ENCODE results near the gene KRT80.

Gene KRT80

DNA sequence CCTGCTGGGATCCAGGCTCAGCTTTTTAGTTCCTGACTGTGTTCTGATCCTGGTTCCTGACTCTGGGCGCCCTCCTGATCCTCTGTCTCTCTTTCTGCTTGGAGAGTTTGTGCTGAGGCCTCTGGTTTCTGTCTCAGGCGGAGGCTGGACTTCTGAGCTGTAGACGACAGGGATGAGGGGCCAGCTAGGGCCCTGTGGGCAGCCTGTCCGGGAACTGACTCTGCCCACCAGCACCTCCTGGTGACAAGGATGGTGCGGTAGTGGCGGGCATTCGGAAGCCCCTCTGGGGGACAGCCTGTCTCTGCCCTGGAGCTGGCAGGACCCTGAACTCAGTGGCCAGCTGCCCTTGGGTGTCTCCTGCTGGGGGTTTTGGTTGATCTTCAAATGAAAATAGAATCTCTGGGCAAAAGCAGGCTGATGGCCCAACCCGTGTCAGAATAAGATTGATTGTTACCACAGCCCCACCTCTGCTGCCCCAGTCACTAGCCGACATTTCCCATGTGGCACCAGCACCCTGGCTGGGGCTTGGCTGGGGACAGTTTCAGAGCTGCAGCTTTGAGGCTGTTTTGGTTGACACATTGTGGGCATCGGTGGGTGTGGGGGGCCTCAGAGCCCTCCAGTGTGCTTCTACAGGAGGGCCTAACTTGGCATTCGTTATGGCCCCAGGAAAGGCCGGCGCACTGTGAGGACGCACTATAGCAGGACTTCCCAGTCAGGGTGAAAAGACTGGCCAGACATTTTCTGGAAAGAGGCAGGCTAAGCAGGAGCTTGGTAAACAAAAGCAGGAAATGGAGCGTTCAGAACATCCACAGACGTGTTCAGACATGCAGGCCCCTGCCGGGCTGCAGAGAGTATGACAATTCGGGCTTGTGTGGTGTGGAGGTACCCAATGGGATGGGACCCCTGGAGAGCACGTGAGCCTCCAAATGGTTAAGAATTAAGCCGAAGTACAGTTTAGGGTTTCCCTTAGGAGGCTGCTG lies 16.2 kb downstream of the KRT80 start:
- DNase-seq: no peak

DNA sequence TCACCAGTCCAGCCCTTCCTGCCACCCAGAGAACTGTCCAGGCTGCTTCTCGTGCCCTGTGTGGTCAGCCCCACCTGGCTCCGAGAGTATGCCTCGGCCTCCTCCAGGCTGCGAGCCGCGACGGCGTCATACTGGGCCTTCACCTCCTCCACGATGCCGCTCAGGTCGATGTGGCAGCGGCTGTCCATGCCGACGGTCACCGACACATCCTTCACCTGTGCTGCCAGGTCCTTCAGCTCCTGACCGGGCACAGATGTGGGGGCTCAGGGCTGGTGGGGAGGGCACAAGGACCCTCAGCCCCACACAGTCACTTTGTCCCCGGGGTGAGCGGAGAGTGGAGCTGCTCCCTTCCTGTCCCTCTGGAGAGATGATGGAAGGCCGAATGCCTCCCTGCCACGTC lies 18.3 kb downstream of the KRT80 start:
- DNase-seq: no peak

DNA sequence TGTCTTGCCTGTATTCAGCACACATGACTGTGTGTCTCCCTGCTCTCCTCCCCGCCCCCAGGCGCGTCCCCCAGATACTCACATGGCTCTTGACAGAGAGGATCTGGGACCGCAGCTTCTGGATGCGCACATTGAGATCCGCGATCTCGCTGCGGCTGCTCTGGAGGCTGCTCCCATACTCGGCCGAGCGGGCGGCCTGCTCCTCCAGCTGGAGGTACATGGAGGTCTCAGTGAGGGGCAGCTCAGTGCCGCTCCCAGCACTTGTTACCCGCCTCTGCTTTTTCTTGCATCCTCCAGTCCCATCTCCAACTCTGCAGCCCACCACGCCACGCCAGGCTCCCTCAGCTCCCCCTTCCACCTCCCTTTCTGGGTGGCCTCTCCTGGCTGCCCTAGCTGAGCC lies 18.9 kb downstream of the KRT80 start:
- no peak for DNase-seq

GRCh38 chr12:52171950-52172512 lies 19.8 kb downstream of the KRT80 start:
- DNase-seq: no peak

GRCh38 chr12:52170827-52171226 lies 21.0 kb downstream of the KRT80 start:
- DNase-seq: no peak

DNA sequence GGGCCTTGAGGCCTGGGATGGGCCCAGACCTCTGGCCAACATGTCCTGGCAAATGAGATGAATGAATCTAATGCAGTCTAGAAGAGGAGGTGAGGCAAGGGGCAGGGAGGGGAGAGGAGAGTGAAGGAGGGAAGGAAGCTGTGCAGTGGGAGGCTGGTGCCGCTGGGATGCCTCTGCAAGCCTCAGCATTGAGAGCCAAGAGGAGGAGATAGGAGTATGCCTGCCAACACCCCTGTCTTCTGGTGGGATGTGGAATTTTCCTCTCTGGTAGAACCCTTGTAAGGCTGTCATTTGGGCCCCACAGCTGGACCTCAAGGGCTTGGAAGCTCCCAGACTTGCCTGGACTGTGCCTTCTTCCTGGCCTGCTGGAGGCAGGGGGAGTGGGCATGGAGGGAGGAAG lies 21.9 kb downstream of the KRT80 start:
- no peak for DNase-seq

GRCh38 chr12:52168019-52168717 lies 23.6 kb downstream of the KRT80 start:
- no peak for DNase-seq

DNA sequence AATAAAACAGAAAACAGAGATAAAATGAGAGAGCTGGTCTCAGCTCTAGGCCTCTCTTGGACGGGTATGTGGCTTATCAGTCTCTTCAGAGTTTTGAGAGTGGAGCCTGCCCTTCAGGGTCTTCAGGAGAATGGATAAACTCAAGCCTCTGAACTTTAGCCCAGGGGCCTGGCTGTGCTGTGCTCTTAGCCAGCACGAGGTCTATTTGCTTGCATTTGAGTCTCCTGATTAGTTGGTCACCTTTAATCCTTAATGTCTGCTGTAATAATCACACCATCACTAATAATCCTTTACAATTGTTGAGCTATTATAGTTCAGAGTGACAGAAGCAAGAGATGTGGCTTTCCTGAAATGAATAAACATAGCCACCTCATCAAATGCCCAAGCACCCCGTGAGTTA lies 24.3 kb downstream of the KRT80 start:
- no peak for DNase-seq

DNA sequence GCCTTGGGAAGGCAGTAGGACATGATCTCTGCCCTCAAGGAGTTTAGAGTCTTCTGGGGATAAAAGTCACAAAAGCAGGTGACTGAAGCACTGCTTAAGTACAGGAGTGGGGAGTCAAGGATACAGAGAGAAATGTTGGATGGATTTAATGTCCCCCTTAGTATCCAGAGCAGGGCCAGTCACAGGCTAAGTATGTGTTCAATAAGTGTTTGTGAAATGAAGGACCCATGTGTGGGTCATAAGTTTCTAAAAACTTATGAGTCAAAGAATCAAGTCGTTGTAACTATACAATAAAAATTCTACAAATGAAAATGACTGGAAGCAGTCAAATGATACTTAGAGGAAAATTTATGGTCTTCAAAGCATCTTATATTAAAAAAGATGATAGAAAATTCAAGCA lies 25.1 kb downstream of the KRT80 start:
- DNase-seq: no peak

- DNase-seq: no peak
These were observed 26.5 kb downstream of the KRT80 start for GRCh38 chr12:52165096-52165855.

GRCh38 chr12:52164624-52165023 lies 27.2 kb downstream of the KRT80 start:
- no peak for DNase-seq

DNA sequence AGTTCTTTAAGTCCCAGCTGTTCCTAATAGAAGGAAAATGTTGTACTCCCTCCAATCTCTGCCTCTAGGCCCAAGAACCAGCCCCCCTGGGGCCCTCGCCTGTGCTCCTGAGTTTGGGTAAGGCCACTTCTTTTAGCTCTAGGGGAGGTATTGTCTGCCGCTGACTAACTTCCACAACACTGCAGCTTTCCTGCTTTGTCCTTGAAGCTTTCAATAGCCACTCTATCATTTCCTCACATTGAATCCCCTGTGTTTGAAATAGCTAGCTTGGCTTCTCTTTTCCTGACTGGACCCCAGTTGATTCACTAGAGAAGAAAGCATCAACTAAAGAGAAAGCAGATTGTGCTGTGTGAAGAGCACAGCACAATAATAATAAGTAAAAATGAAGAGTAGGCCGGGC lies 28.8 kb downstream of the KRT80 start:
- no peak for DNase-seq

DNA sequence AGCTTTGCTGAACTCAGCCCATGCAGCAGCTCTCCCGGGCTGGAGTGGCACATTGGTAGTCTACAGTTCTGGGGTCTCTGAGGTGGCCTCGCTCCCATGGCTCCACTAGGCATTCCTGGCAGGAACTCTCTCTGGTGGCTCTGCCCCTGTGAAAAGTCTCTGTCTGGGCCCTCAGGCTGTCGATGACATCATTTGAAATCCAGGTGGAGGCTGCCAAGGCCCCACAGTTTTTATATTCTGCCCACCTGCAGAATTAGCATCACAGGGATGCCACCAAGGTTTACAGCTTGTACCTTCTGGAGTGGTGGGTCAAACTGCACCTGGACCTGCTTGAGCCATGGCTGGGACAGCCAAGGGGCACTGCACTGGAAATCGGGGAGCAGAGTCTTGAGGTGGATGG lies 31.6 kb downstream of the KRT80 start:
- DNase-seq: no peak

DNA sequence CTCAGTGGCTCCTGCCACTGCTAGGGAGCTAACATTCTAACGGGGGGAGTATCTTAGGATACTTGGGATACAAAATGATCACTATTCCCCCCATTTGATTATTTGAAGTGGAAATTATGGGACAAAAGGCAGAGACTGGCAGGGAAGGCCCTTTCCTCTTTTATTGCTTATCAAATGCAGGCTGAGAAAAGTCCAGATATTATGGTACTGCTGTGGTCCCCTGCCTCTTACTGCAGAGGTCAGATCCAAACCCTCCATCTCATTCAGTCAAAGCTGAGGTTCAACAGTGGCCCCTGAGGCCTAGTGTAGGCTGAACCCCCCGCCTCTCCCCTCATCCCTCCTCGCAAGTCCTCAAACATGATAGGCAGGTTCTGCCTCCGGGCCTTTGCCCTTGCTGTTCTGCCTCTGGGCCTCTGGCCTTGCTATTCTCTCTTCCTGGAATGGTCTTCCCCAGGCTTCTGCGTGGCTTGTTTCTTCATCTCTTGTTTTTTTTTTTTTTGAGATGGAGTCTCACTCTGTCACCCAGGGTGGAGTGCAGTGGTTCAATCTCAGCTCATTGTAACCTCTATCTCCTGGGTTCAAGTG lies 34.2 kb downstream of the KRT80 start:
- no peak for DNase-seq

GRCh38 chr12:52156757-52157565 lies 34.9 kb downstream of the KRT80 start:
- peak; percentile 31 to 60 (median 44) for DNase-seq

DNA sequence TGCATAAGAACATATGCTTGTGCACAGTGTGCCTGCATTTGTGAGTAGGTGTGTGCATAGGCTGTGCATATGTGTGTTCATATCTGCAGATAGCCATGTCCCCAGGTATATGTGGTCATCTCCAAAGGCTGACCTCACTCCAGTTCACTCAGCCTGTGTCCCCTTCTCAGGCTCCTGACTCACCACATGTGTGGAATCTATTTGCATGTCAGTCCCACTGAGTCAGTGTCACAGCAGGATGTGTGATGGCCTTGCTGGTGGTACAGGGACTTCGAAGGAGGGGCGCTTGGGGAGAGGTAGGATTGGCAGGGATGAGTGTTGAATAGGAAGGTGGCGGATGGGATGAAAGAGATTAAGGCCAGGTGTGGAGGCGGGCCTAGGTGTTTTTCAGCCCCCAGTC lies 35.5 kb downstream of the KRT80 start:
- DNase-seq: no peak

- no peak for DNase-seq
These were observed 36.6 kb downstream of the KRT80 start for GRCh38 chr12:52155048-52155868.

DNA sequence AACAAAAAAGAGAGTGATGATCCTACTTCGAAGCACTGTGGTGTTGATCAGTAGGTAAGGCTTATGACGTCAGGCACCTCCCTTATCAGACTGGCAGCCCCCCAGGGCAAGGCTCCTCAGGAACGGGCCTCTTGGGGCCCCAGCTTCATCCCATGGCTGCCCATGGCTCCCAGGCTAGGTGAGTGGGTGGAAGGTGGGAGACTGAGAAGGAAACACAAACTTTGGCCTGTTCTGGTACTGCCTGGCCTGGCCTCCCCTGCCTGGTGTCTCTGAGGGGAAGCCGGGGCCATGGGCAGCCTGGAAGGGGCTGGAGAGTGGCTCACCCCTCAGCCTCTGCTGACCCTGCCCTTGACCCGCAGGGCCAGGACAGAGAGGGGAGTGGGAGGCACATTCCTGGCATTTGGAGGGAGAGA lies 38.9 kb downstream of the KRT80 start:
- DNase-seq: no peak

- peak; percentile 14 to 55 (median 42) for DNase-seq
These were observed 39.7 kb downstream of the KRT80 start for GRCh38 chr12:52151837-52152783.

Measured in activated CD4-positive, CD25-positive, alpha-beta regulatory T cell (primary cell).